Choroid plexus epithelial cell (primary cell): ENCODE data around the gene CRISPLD2.

ENCODE experiments used
- DNase-seq: peaks from one replicate; pipeline ENCODE4 v3.0.0-alpha.2; 2010; ENCODE audit warnings: low read depth
- H3K4me3 ChIP-seq: 2 replicates; pipeline ENCODE4 v1.5.1; 2011; ENCODE audit warnings: low read depth, mild to moderate bottlenecking, control low read depth, low read length, moderate library complexity
- TF ChIP-seq, protein P1 (sequence below): conservative IDR thresholded peaks from 2 replicates; pipeline ENCODE4 v1.5.1; 2011; ENCODE audit warnings: low read depth, mild to moderate bottlenecking, control low read depth, inconsistent platforms, low read length, moderate library complexity

The CRISPLD2 gene

DNA sequence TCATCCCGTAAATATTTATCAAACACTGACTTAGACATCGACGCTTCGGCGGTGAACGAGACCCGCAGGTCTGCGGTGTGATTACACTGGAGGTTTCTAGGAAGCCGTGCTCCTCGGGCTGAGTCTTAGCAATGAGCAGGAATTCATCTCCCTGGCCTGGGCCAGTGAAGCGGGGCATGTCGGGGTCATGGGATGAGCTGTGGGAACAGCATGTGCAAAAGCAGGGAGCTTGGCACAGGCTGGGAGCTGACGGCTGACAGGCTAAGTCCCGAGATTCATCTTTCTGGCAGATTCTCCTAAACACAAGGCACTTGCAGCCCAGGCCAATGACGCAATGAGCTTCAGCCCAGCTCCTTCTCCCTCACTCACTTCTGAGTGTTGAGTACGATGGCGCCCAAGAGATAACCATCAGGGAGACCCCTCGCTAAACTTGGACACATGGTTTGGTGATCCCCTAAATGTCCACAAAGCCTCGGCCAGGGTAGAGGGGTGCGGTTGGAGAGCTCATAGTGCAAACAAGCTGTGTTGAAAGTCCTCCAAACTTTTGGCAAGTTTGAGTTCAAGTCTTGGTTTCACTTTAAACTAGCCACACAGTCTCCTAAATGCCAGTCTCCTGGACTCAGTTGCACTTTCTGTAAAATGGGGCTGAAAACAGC is 12.8 kb downstream of the CRISPLD2 start:
- DNase-seq = peak; percentile 100
- H3K4me3 ChIP-seq = peak overlapping the region; percentile 20
- TF ChIP-seq, protein P1, sequence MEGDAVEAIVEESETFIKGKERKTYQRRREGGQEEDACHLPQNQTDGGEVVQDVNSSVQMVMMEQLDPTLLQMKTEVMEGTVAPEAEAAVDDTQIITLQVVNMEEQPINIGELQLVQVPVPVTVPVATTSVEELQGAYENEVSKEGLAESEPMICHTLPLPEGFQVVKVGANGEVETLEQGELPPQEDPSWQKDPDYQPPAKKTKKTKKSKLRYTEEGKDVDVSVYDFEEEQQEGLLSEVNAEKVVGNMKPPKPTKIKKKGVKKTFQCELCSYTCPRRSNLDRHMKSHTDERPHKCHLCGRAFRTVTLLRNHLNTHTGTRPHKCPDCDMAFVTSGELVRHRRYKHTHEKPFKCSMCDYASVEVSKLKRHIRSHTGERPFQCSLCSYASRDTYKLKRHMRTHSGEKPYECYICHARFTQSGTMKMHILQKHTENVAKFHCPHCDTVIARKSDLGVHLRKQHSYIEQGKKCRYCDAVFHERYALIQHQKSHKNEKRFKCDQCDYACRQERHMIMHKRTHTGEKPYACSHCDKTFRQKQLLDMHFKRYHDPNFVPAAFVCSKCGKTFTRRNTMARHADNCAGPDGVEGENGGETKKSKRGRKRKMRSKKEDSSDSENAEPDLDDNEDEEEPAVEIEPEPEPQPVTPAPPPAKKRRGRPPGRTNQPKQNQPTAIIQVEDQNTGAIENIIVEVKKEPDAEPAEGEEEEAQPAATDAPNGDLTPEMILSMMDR = no peak

DNA sequence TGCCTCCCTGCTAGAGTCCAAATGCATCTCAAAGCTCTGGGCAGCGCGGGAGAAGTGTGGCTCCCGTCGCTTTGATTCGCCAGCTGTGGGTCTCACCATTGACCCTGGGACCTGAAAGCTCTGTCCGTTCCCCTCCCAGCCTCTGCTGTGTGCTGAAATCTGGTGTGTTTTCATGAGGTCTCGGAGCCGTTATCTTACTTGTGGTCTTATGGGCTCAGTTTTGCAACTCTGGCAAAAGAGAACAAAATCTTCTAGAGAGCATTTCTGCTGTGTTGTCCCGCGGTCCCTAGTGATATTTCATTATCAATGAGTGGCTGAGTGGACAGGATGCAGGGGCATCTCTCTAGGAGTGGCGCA is 13.3 kb downstream of the CRISPLD2 start:
- H3K4me3 ChIP-seq = peak overlapping the region; percentile 20
- DNase-seq = peak; percentile 82
- TF ChIP-seq, protein P1 = no peak

DNA sequence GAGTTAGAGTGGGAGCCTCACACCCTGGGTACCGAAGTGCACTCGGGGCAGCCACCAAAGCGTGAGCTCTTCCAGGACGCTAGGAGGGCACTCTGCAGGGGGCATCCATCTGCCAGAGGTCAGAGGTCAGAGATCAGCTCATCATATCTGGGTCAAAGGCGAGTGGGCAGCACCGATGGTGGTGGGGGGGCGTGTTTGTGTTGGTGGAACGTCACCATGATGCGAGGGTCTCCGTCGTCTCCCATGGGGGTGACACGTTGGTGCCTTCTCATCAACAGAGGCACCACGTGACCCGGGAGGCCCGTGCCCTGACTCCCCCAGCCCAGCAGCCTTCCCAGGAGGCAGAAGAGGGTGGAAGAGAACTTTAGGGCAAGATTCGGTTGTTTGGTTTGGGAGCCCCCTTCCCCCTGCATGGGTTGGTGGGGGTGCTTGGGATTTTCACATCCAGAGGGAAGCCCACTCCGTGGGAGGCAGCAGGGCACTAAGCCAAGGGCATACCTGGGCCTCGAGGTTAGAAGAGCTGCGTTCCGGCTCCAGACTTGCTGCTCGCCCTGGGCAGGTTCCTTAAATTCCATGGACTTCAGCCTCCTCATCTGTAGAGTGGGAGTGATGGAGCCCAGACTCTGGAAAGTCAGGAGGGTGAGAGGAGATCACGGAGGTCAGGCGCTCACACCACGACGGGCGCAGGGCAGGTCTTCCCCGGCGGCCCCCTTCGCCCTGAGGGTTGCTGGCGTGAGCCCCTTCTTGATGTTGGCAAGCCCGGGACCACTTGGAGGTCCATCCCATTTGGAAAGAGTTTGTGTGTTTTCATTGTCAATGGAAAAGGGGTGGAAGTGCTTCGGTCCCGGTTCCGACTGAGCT is 14.0 kb downstream of the CRISPLD2 start:
- TF ChIP-seq, protein P1 = no peak
- H3K4me3 ChIP-seq = no peak overlapping the region
- no peak for DNase-seq

DNA sequence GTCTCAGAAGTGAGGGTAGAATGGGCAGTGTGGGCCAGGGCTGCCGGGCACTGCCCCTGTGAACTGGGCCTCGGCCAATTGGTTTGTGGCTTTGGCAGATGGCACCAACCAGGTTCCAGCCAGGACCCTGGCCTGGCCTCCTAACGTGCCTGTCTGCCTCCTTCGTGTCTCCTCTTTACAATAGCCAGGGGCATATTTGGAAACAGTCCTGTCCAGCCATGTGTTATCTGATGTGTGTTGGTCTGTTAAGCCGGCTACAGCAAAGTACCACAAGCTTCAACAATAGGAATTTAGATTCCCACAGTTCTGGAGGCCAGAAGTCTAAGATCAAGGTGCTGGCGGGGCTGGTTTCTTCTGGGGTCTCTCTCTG is 14.6 kb downstream of the CRISPLD2 start:
- TF ChIP-seq, protein P1 = no peak
- DNase-seq = no peak
- H3K4me3 ChIP-seq = no peak overlapping the region

DNA sequence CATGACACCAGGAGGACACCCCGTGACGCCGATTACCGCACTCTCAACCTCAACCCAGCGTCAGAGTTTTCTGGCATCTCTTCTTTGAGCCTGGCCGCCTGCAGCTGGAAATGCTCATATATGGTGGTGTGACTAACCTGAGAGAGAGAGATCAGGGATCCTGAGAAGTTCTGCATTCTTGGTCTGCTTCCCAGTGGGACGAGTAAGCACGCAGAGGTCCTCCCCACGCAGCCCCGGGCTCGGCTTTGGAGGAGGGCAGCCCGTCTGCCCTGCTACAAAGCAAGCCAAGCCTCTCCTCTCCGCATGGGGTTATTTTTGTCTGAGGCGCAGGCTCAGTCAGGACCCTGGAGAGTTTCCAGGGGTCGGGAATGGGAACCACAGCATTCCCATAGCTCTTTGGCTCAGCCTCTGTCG is 16.5 kb downstream of the CRISPLD2 start:
- H3K4me3 ChIP-seq = no peak overlapping the region
- peak; percentile 100 for DNase-seq
- TF ChIP-seq, protein P1 = no peak

DNA sequence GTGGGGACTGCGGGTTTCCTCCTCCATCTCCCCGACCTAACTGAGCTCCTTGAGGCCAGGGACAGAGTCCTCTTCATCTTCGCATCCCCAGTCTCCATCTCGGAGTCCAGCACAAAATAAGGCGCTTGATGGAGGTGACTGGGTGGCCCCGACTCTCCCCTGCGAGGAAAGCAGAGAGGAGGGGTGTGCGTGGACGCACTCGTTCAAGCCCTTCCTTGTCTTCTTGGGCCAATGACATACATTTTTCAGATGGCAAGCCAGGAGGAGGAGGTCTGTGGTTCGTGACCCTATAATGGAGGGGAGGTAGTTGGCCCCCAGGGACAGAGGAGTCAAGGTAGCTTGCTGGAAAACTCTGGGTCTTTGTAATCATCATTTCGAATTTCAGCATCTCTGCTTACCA is 17.2 kb downstream of the CRISPLD2 start:
- TF ChIP-seq, protein P1 = no peak
- no peak for DNase-seq
- no peak overlapping the region for H3K4me3 ChIP-seq
